ENCODE data around the gene DAPK1.
A peak's percentile ranks its signal among the peaks of the same experiment; 100 is the strongest.

Gene DAPK1

GRCh38 chr9:87659534-87660419 lies 162.1 kb downstream of the DAPK1 start:
- no peak overlapping the region for H3K9ac ChIP-seq (ENCODE audit: low read length)
- no peak overlapping the region for H3K23ac ChIP-seq (ENCODE audit: low read length)
- no peak for DNase-seq
- no CpG with 5 or more reads among the region's 47 CpGs for WGBS (ENCODE audit: extremely low coverage, insufficient coverage, insufficient read length)
- H2BK120ac ChIP-seq (ENCODE audit: insufficient read depth, low read length, poor library complexity): no peak overlapping the region
- peaks cover 5 to 9% of the 10 kb centered on the region in 2 experiments for H3K4me1 ChIP-seq (ENCODE audit: control insufficient read depth in 1 of 2, insufficient read depth in 2 of 2, low read length in 2 of 2)
- no peak overlapping the region for H3K27ac ChIP-seq (ENCODE audit: low read depth, low read length)
- no peak overlapping the region for H3K4me3 ChIP-seq (ENCODE audit: low read depth, low read length)
- no peak overlapping the region for H2BK5ac ChIP-seq (ENCODE audit: low read depth, low read length, poor library complexity)
- H3K36me3 ChIP-seq (ENCODE audit: control insufficient read depth in 1 of 2, insufficient read depth in 2 of 2, low read length in 2 of 2): peaks cover 28 to 34% of the 10 kb centered on the region in 2 experiments
- no peaks in the 10 kb centered on the region for H3K79me1 ChIP-seq (ENCODE audit: low read length)
- H3K9me3 ChIP-seq (ENCODE audit: insufficient read depth, low read depth, low read length): peaks cover 4% of the 10 kb centered on the region
- H3K14ac ChIP-seq (ENCODE audit: low read length): no peak overlapping the region
- H3K4me2 ChIP-seq (ENCODE audit: low read length): no peak overlapping the region
- no peak overlapping the region for H4K91ac ChIP-seq (ENCODE audit: low read depth, low read length)
- no peak overlapping the region for H2AFZ ChIP-seq (ENCODE audit: insufficient read depth, low read length, poor library complexity)
- no peak overlapping the region for H2BK12ac ChIP-seq (ENCODE audit: low read length)
- H2AK5ac ChIP-seq (ENCODE audit: low read length): no peak overlapping the region
- no peak overlapping the region for H3K18ac ChIP-seq (ENCODE audit: low read length)
- no peaks in the 10 kb centered on the region for H3K79me2 ChIP-seq (ENCODE audit: control insufficient read depth, insufficient read depth, low read length, poor library complexity)
- H3K27me3 ChIP-seq (ENCODE audit: insufficient read depth, low read length): no peaks in the 10 kb centered on the region
- no peak overlapping the region for H4K8ac ChIP-seq (ENCODE audit: low read depth, low read length)
- H3K4ac ChIP-seq (ENCODE audit: low read depth, low read length): no peak overlapping the region
- H4K12ac ChIP-seq (ENCODE audit: low read depth, low read length): no peak overlapping the region

DNA sequence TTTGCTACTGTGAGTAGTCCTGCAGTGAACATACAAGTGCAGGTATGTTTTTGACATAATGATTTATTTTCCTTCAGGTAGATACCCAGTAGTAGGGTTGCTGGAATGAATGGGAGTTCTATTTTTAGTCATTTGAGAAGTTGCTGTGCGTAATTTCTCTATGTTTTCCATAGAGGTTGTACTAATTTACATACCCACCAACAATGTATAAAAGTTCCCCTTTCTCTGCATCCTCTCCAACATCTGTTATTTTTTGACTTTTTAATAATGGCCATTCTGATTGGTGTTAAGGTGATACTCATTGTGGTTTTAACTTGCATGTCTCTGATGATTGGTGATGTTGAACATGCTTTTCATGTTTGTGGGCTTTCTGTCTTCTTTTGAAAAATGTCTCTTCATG lies 163.6 kb downstream of the DAPK1 start:
- H3K27ac ChIP-seq (ENCODE audit: low read depth, low read length): no peak overlapping the region
- H2BK120ac ChIP-seq (ENCODE audit: insufficient read depth, low read length, poor library complexity): no peak overlapping the region
- WGBS (ENCODE audit: extremely low coverage, insufficient coverage, insufficient read length): no CpG with 5 or more reads among the region's 1 CpG
- H4K91ac ChIP-seq (ENCODE audit: low read depth, low read length): no peak overlapping the region
- H2AK5ac ChIP-seq (ENCODE audit: low read length): no peak overlapping the region
- no peak overlapping the region for H2BK5ac ChIP-seq (ENCODE audit: low read depth, low read length, poor library complexity)
- H3K4me1 ChIP-seq (ENCODE audit: control insufficient read depth in 1 of 2, insufficient read depth in 2 of 2, low read length in 2 of 2): peaks cover 5 to 9% of the 10 kb centered on the region in 2 experiments
- H3K4me3 ChIP-seq (ENCODE audit: low read depth, low read length): no peak overlapping the region
- no peaks in the 10 kb centered on the region for H3K79me2 ChIP-seq (ENCODE audit: control insufficient read depth, insufficient read depth, low read length, poor library complexity)
- H3K4me2 ChIP-seq (ENCODE audit: low read length): no peak overlapping the region
- H3K18ac ChIP-seq (ENCODE audit: low read length): no peak overlapping the region
- no peak overlapping the region for H3K23ac ChIP-seq (ENCODE audit: low read length)
- H3K4ac ChIP-seq (ENCODE audit: low read depth, low read length): no peak overlapping the region
- H3K14ac ChIP-seq (ENCODE audit: low read length): no peak overlapping the region
- no peak overlapping the region for H4K8ac ChIP-seq (ENCODE audit: low read depth, low read length)
- no peak overlapping the region for H4K12ac ChIP-seq (ENCODE audit: low read depth, low read length)
- no peak overlapping the region for H2AFZ ChIP-seq (ENCODE audit: insufficient read depth, low read length, poor library complexity)
- H3K27me3 ChIP-seq (ENCODE audit: insufficient read depth, low read length): no peaks in the 10 kb centered on the region
- no peak overlapping the region for H3K9ac ChIP-seq (ENCODE audit: low read length)
- no peak overlapping the region for H2BK12ac ChIP-seq (ENCODE audit: low read length)
- DNase-seq: no peak
- H3K79me1 ChIP-seq (ENCODE audit: low read length): no peaks in the 10 kb centered on the region
- peaks cover 4% of the 10 kb centered on the region for H3K9me3 ChIP-seq (ENCODE audit: insufficient read depth, low read depth, low read length)
- peaks cover 35 to 36% of the 10 kb centered on the region in 2 experiments for H3K36me3 ChIP-seq (ENCODE audit: control insufficient read depth in 1 of 2, insufficient read depth in 2 of 2, low read length in 2 of 2)

DNA sequence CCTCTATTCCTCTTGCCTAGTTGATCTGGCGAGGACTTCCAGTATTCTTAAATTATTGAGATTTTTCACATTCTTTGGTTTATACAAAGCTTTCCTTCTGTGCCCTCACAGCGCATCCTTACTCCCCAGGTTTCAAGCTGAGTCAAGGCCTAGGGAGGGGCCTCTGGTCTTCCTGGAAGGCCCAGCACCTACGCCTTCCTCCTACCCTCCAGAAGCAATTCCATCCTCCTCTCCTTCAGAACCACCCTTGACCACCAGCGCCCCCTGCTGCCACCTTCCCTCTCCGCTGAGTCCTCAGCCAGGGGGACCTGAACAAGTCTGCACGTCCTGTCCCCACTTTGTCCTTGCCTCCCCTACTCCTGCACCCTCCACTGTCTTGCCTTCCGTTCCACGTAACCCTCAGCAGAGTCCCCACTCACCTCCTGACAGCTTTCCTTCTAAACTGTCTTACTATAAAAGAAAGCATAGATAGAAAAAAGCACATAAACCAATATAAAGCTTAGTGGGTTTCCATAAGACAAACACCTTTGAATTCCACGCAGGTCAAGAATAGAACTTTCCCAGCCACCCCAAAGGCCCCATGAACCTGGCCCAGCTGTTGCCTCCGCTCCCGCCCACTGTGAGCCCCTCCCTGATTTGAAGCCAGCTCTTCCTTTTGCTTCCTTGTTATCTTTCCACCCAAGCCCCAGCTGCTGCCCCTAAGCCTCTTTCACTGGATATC lies 165.3 kb downstream of the DAPK1 start:
- no peak overlapping the region for H3K14ac ChIP-seq (ENCODE audit: low read length)
- H3K27ac ChIP-seq (ENCODE audit: low read depth, low read length): no peak overlapping the region
- H3K4me1 ChIP-seq (ENCODE audit: control insufficient read depth in 1 of 2, insufficient read depth in 2 of 2, low read length in 2 of 2): peaks cover 1 to 3% of the 10 kb centered on the region in 2 experiments
- no peak overlapping the region for H3K4ac ChIP-seq (ENCODE audit: low read depth, low read length)
- no peaks in the 10 kb centered on the region for H3K27me3 ChIP-seq (ENCODE audit: insufficient read depth, low read length)
- H3K36me3 ChIP-seq (ENCODE audit: control insufficient read depth in 1 of 2, insufficient read depth in 2 of 2, low read length in 2 of 2): peaks cover 35 to 41% of the 10 kb centered on the region in 2 experiments
- H2AK5ac ChIP-seq (ENCODE audit: low read length): no peak overlapping the region
- H2BK12ac ChIP-seq (ENCODE audit: low read length): no peak overlapping the region
- H2BK5ac ChIP-seq (ENCODE audit: low read depth, low read length, poor library complexity): no peak overlapping the region
- H3K9me3 ChIP-seq (ENCODE audit: insufficient read depth, low read depth, low read length): peaks cover 11% of the 10 kb centered on the region
- no peak overlapping the region for H3K9ac ChIP-seq (ENCODE audit: low read length)
- no peak overlapping the region for H2AFZ ChIP-seq (ENCODE audit: insufficient read depth, low read length, poor library complexity)
- H4K12ac ChIP-seq (ENCODE audit: low read depth, low read length): no peak overlapping the region
- H3K23ac ChIP-seq (ENCODE audit: low read length): no peak overlapping the region
- no peaks in the 10 kb centered on the region for H3K79me1 ChIP-seq (ENCODE audit: low read length)
- no peak overlapping the region for H3K4me3 ChIP-seq (ENCODE audit: low read depth, low read length)
- H4K91ac ChIP-seq (ENCODE audit: low read depth, low read length): no peak overlapping the region
- no peak overlapping the region for H2BK120ac ChIP-seq (ENCODE audit: insufficient read depth, low read length, poor library complexity)
- no peak overlapping the region for H3K4me2 ChIP-seq (ENCODE audit: low read length)
- WGBS (ENCODE audit: extremely low coverage, insufficient coverage, insufficient read length): no CpG with 5 or more reads among the region's 11 CpGs
- H3K79me2 ChIP-seq (ENCODE audit: control insufficient read depth, insufficient read depth, low read length, poor library complexity): no peaks in the 10 kb centered on the region
- no peak overlapping the region for H4K8ac ChIP-seq (ENCODE audit: low read depth, low read length)
- DNase-seq: peak; percentile 39 to 68
- H3K18ac ChIP-seq (ENCODE audit: low read length): no peak overlapping the region

- Histone ChIP-seq H3K36me3 (ENCODE audit: control insufficient read depth in 1 of 2, insufficient read depth in 2 of 2, low read length in 2 of 2) (peaks cover 33 to 40% of the 10 kb centered on the region in 2 experiments), H4K91ac (ENCODE audit: low read depth, low read length) (no peak overlapping the region), H2BK120ac (ENCODE audit: insufficient read depth, low read length, poor library complexity) (no peak overlapping the region), H3K4me1 (ENCODE audit: control insufficient read depth in 1 of 2, insufficient read depth in 2 of 2, low read length in 2 of 2) (no peaks in the 10 kb centered on the region), H4K8ac (ENCODE audit: low read depth, low read length) (no peak overlapping the region), H2AFZ (ENCODE audit: insufficient read depth, low read length, poor library complexity) (no peak overlapping the region), H3K9me3 (ENCODE audit: insufficient read depth, low read depth, low read length) (peaks cover 11% of the 10 kb centered on the region), H3K27ac (ENCODE audit: low read depth, low read length) (no peak overlapping the region), H3K4ac (ENCODE audit: low read depth, low read length) (no peak overlapping the region), H2BK5ac (ENCODE audit: low read depth, low read length, poor library complexity) (no peak overlapping the region), H3K79me1 (ENCODE audit: low read length) (no peaks in the 10 kb centered on the region), H3K9ac (ENCODE audit: low read length) (no peak overlapping the region), H3K79me2 (ENCODE audit: control insufficient read depth, insufficient read depth, low read length, poor library complexity) (no peaks in the 10 kb centered on the region), H3K27me3 (ENCODE audit: insufficient read depth, low read length) (no peaks in the 10 kb centered on the region), H2AK5ac (ENCODE audit: low read length) (no peak overlapping the region), H3K23ac (ENCODE audit: low read length) (no peak overlapping the region), H3K4me3 (ENCODE audit: low read depth, low read length) (no peak overlapping the region), H2BK12ac (ENCODE audit: low read length) (no peak overlapping the region), H3K14ac (ENCODE audit: low read length) (no peak overlapping the region), H3K18ac (ENCODE audit: low read length) (no peak overlapping the region), H3K4me2 (ENCODE audit: low read length) (no peak overlapping the region), H4K12ac (ENCODE audit: low read depth, low read length) (no peak overlapping the region)
- no peak for DNase-seq
- WGBS (ENCODE audit: extremely low coverage, insufficient coverage, insufficient read length): no CpG with 5 or more reads among the region's 6 CpGs
Observed at GRCh38 chr9:87663556-87663955, 165.9 kb downstream of the DAPK1 start.

Data from trophoblast cell (in vitro differentiated cells and primary cell).